Neutrophil (primary cell): ENCODE results near the gene ISOC2.

ENCODE experiments used
- H3K27ac ChIP-seq: fragments of 200-600 bp; sonication (generic); 2 replicates; pipeline ENCODE4 v1.5.1; 2016; ENCODE audit warnings: mild to moderate bottlenecking, moderate library complexity
- H3K27me3 ChIP-seq: fragments of 200-600 bp; sonication (generic); 2 replicates; pipeline ENCODE4 v1.6.0; 2016; ENCODE audit warnings: mild to moderate bottlenecking
- H3K36me3 ChIP-seq: fragments of 200-600 bp; sonication (generic); 2 replicates; pipeline ENCODE4 v1.5.1; 2017
- H3K4me1 ChIP-seq, 2 experiments: fragments of 200-600 bp in 1 of 2; sonication (generic) in 1 of 2; 1 replicate in 1 of 2; 2 replicates in 1 of 2; pipeline versions ENCODE4 v1.5.1 to v1.6.1; 2013 to 2016; ENCODE audit warnings: low read depth in 1 of 2, low read length in 1 of 2, mild to moderate bottlenecking in 1 of 2, moderate library complexity in 1 of 2; ENCODE audit not compliant: control insufficient read depth in 1 of 2, insufficient read depth in 1 of 2
- H3K4me3 ChIP-seq, 2 experiments: fragments of 200-600 bp in 1 of 2; sonication (generic) in 1 of 2; 1 replicate in 1 of 2; 2 replicates in 1 of 2; pipeline ENCODE4 v1.5.1; 2013 to 2016; ENCODE audit warnings: low read depth in 1 of 2, low read length in 1 of 2, mild to moderate bottlenecking in 1 of 2, moderate library complexity in 1 of 2
- H3K9me3 ChIP-seq: fragments of 200-600 bp; sonication (generic); 2 replicates; pipeline ENCODE4 v1.5.1; 2016
- CTCF ChIP-seq: fragments of 200-600 bp; sonication (generic); IDR thresholded peaks from 2 replicates; pipeline ENCODE4 v1.5.1; 2016; ENCODE audit warnings: antibody characterized with exemption

The ISOC2 gene

GRCh38 chr19:55436847-55437246 lies 24.6 kb downstream of the ISOC2 start:
- no peaks in the 10 kb centered on the region for H3K4me1 ChIP-seq
- H3K36me3 ChIP-seq: no peaks in the 10 kb centered on the region
- H3K9me3 ChIP-seq: no peaks in the 10 kb centered on the region
- no peak for TF ChIP-seq CTCF
- no peak overlapping the region for H3K27ac ChIP-seq
- H3K4me3 ChIP-seq: no peak overlapping the region
- peaks cover 98% of the 10 kb centered on the region for H3K27me3 ChIP-seq

- Histone ChIP-seq H3K9me3 (no peaks in the 10 kb centered on the region), H3K27ac (no peak overlapping the region), H3K4me1 (no peaks in the 10 kb centered on the region), H3K36me3 (no peaks in the 10 kb centered on the region), H3K4me3 (no peak overlapping the region), H3K27me3 (peaks cover 92% of the 10 kb centered on the region)
- TF ChIP-seq CTCF: no peak
Measured at GRCh38 chr19:55435020-55435419, 26.4 kb downstream of the ISOC2 start.

- H3K36me3 ChIP-seq: no peaks in the 10 kb centered on the region
- H3K27ac ChIP-seq: no peak overlapping the region
- H3K27me3 ChIP-seq: peaks cover 86% of the 10 kb centered on the region
- H3K4me1 ChIP-seq: no peaks in the 10 kb centered on the region
- H3K4me3 ChIP-seq: no peak overlapping the region
- no peak for TF ChIP-seq CTCF
- H3K9me3 ChIP-seq: no peaks in the 10 kb centered on the region
Measured at GRCh38 chr19:55434356-55434919, 27.0 kb downstream of the ISOC2 start.

- Histone ChIP-seq H3K4me3 (no peak overlapping the region), H3K36me3 (no peaks in the 10 kb centered on the region), H3K27me3 (peaks cover 83% of the 10 kb centered on the region), H3K27ac (no peak overlapping the region), H3K4me1 (no peaks in the 10 kb centered on the region), H3K9me3 (no peaks in the 10 kb centered on the region)
- no peak for TF ChIP-seq CTCF
Measured at GRCh38 chr19:55433292-55433691, 28.1 kb downstream of the ISOC2 start.

- Histone ChIP-seq H3K27me3 (peaks cover 74% of the 10 kb centered on the region), H3K4me3 (no peak overlapping the region)
Measured at GRCh38 chr19:55432241-55432959, 29.0 kb downstream of the ISOC2 start.

More at GRCh38 chr19:55432241-55432959, 29.0 kb downstream of the ISOC2 start:
- Histone ChIP-seq H3K4me1 (no peaks in the 10 kb centered on the region), H3K9me3 (no peaks in the 10 kb centered on the region), H3K27ac (no peak overlapping the region), H3K36me3 (no peaks in the 10 kb centered on the region)
- no peak for TF ChIP-seq CTCF
